ENCODE data around the gene BTBD18. TPM values are rescaled to one million over a fixed set of nuclear protein-coding genes. Genes with fewer than 3 reads are reported as not detected.

BTBD18 gene
- total RNA-seq, 2 donors from 2014 or later: not detected

DNA sequence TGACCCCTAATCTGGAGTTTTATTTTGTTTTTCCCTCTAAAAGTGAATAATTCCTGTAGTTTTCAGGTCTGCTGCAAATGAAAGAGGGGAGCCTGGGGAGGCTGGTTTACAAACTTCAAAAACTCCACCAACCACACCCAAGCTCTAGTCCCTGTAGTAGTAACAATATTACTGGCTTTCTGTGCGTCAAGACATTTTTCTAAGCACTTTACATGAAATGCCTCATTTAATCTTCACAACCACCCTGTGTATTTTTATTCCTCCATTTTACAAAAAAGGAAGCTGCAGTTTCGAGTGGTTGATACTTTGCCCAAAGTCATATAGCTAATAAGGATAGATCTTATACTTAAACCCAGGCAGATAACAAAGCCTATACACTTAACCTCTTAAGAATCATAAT is 33.5 kb upstream of the BTBD18 start:
- Mint-ChIP-seq H3K27ac (peak overlapping the region; percentile 21), H3K27me3 (no peaks in the 10 kb centered on the region), H3K4me1 (peaks cover 11% of the 10 kb centered on the region), H3K4me3 (no peak overlapping the region), H3K36me3 (ENCODE audit: low read depth) (peaks cover 2% of the 10 kb centered on the region)
- no peak for ATAC-seq
- no peaks in the 10 kb centered on the region for H3K9me3 ChIP-seq (ENCODE audit: control insufficient read depth, low read length, poor library complexity, severe bottlenecking)
- no peak for DNase-seq

DNA sequence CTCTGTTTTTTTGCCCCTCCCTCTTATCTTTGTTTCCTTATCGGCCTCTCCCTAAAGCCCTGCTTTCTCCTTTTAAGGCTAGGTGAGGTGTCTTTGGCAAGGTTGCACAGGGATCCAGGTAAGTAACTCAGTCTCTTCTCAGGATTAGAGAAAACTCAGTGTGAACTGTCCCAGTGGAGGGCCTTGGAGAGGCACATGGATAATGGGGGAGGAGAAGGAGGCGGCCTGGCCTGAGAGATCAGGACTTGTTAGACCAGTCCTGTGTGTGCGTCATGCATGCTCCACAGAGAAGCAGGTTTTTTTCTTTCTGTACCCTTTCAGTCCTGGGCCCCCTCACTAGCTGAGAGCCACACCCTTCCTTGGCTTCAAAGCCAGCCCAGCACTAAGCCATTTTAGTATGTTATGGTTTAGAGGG is 29.9 kb upstream of the BTBD18 start:
- ATAC-seq: no peak
- Mint-ChIP-seq H3K4me1 (peaks cover 13% of the 10 kb centered on the region), H3K27ac (peak overlapping the region; percentile 21), H3K4me3 (no peak overlapping the region), H3K27me3 (no peaks in the 10 kb centered on the region), H3K36me3 (ENCODE audit: low read depth) (peaks cover 2% of the 10 kb centered on the region)
- H3K9me3 ChIP-seq (ENCODE audit: control insufficient read depth, low read length, poor library complexity, severe bottlenecking): no peaks in the 10 kb centered on the region
- DNase-seq: no peak

DNA sequence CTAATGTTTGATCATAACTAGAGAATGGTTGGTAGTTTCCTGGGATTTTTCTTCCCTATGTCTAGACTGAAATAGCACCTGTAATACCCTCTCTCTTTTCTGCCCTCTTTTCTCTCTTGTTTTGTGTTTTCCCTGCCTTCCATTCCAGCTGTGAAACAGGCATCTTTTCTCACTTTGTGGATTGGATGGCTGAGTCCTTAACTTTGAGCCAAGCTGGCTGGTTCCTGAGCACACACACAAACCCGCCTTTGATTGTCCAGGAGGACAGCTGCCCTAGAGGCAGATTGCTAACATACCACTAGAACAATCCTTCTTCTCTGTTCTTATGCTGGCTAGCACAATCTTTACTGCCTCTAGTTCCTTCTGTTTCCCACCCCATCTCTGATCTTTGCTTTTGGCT is 27.7 kb upstream of the BTBD18 start:
- Mint-ChIP-seq H3K27me3 (no peaks in the 10 kb centered on the region), H3K4me1 (peaks cover 20% of the 10 kb centered on the region), H3K27ac (peak overlapping the region; percentile 19), H3K36me3 (ENCODE audit: low read depth) (no peaks in the 10 kb centered on the region), H3K4me3 (no peak overlapping the region)
- no peaks in the 10 kb centered on the region for H3K9me3 ChIP-seq (ENCODE audit: control insufficient read depth, low read length, poor library complexity, severe bottlenecking)
- ATAC-seq: no peak
- no peak for DNase-seq

DNA sequence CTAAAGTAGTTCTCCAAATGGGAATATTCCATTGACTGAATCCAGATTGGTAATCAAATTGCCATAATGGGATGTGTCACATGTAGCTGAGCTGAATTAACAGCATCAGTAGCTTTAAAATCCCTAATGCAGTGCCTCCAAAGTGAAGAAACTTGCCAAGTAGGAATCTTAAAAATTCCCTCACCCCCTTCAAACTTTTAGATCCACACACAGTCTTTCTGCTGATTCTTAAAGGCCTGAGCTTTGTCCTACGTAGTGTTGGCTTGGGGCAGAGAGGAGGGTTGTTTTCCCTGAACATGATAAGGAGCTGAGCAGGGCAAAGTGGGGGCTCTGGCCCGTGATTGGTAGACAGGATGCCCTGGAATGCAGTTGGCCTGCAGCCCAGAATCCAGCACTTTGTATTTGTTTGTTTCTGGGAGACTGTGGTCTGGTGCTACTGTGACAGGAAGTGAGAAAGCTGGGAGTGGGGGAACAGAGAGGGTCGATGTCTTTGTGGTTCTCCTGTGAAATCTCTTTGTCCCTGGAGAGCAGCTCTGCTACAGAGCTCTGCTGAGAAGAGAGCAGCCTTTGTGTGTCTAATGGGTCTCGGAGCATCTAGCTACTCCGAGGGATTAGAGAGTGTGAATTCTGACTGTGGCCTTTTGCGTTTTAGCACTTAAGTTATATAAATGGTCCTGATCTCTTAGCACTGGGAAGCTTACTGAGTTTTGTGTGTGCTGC is 26.9 kb upstream of the BTBD18 start:
- peak overlapping the region; percentile 19 for H3K27ac Mint-ChIP-seq
- no peak for ATAC-seq

DNA sequence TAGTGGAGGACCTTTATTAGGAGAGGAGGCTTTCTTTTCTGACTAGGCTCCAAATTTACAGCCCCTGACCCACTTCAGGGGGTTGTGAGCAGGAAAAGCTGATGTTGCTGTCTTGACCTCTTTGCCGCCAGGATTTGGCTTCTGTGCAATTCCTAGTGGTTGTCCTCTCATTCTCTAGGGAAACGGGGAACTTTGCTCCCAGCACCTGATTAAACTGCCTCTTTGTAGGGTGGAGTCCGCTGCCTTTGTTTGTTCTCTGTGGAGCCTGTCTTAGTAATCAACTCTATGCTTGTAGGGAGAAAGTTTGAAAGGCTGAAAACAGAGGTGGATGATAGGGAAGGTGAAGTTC is 26.3 kb upstream of the BTBD18 start:
- Mint-ChIP-seq H3K27ac (no peak overlapping the region), H3K4me3 (no peak overlapping the region), H3K36me3 (ENCODE audit: low read depth) (no peaks in the 10 kb centered on the region), H3K27me3 (no peaks in the 10 kb centered on the region), H3K4me1 (peaks cover 20% of the 10 kb centered on the region)
- H3K9me3 ChIP-seq (ENCODE audit: control insufficient read depth, low read length, poor library complexity, severe bottlenecking): no peaks in the 10 kb centered on the region
- DNase-seq (no peak), ATAC-seq (no peak)

More for the DNA sequence above, 26.9 kb upstream of the BTBD18 start:
- no peak for DNase-seq
- Mint-ChIP-seq H3K4me1 (peaks cover 20% of the 10 kb centered on the region), H3K27me3 (no peaks in the 10 kb centered on the region), H3K36me3 (ENCODE audit: low read depth) (no peaks in the 10 kb centered on the region), H3K4me3 (no peak overlapping the region)
- H3K9me3 ChIP-seq (ENCODE audit: control insufficient read depth, low read length, poor library complexity, severe bottlenecking): no peaks in the 10 kb centered on the region

DNA sequence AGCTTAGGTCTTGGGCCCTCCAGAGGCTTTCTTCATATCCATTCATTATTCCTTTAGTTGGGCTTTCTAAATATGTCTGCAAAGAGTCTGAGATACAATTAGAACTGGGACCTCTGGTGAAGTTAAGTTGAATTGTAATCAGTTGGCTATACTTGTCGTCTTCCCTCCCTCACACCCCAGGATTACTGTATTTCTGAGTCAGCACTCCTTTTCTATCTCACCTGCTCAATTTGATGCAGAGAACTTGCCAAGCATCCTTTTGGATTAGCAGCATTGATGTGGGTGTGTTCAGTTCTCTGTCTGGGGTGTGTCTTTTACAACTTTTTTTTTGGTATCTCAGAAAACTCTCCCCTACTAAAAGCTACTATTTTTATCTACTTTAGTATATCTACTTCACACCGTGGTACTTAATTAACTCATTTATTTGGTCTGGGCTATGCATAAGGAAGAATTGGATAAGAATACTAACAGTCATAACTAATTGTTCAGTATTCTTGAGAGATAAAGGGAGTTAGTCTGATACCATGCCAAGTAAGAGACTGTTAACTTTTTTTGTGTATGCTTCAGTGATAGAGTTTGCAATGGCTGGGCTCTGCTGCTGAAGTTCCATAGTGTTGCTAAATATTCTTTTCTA is 25.1 kb upstream of the BTBD18 start:
- peaks cover 22% of the 10 kb centered on the region for H3K4me1 Mint-ChIP-seq
- H3K27me3 Mint-ChIP-seq: no peaks in the 10 kb centered on the region
- H3K36me3 Mint-ChIP-seq (ENCODE audit: low read depth): no peaks in the 10 kb centered on the region
- no peak for ATAC-seq
- no peak overlapping the region for H3K4me3 Mint-ChIP-seq
- H3K27ac Mint-ChIP-seq: no peak overlapping the region
- DNase-seq: no peak
- no peaks in the 10 kb centered on the region for H3K9me3 ChIP-seq (ENCODE audit: control insufficient read depth, low read length, poor library complexity, severe bottlenecking)

DNA sequence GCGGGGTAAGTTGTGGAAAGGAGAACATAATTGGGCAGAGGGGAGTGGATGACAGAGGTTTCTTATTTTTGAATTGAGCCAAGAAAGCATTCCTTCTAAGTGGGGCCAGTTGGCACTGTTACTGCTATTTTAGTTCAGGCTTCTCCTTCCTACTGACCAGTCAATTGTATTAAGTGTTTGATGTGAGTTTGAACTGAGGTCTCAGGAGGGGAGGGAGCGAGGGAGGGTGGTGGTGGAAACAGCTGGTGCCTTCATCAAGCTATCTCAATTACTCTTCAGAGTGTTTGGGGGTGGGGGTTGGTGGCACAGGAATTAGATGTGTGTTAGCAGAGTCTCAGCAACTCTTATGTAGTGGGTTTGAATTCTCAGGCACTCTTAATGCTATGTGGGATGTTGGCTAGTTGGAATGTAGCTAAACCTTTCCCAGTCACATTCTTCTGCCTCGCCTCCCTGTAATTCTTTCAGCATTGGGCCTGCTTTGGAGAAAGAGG is 24.5 kb upstream of the BTBD18 start:
- DNase-seq: no peak
- Mint-ChIP-seq H3K27me3 (no peaks in the 10 kb centered on the region), H3K4me1 (peaks cover 19% of the 10 kb centered on the region), H3K36me3 (ENCODE audit: low read depth) (peaks cover 2% of the 10 kb centered on the region), H3K4me3 (no peak overlapping the region), H3K27ac (no peak overlapping the region)
- H3K9me3 ChIP-seq (ENCODE audit: control insufficient read depth, low read length, poor library complexity, severe bottlenecking): no peaks in the 10 kb centered on the region
- no peak for ATAC-seq

DNA sequence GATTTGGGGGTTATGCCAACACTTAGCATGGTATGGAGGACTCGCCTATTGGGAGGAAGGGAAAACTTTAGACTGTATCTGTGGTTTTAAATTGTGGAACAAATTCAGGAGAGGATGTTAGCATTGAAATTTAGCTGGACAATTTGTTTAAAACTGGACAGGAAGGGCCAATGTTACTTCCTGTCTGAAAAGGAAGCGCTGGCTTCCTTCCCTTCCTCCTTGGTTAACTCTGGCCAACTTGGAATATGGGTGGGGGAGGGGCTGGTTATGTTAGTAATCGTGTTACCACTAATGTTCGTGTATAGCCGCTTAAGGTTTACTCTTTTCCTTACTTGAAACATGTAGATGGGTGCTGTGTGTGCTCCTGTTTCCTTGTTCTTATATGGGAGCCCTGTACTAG is 23.9 kb upstream of the BTBD18 start:
- DNase-seq (no peak), ATAC-seq (no peak)
- Mint-ChIP-seq H3K4me1 (peaks cover 19% of the 10 kb centered on the region), H3K36me3 (ENCODE audit: low read depth) (peaks cover 2% of the 10 kb centered on the region), H3K4me3 (no peak overlapping the region), H3K27ac (no peak overlapping the region), H3K27me3 (no peaks in the 10 kb centered on the region)
- H3K9me3 ChIP-seq (ENCODE audit: control insufficient read depth, low read length, poor library complexity, severe bottlenecking): no peaks in the 10 kb centered on the region

DNA sequence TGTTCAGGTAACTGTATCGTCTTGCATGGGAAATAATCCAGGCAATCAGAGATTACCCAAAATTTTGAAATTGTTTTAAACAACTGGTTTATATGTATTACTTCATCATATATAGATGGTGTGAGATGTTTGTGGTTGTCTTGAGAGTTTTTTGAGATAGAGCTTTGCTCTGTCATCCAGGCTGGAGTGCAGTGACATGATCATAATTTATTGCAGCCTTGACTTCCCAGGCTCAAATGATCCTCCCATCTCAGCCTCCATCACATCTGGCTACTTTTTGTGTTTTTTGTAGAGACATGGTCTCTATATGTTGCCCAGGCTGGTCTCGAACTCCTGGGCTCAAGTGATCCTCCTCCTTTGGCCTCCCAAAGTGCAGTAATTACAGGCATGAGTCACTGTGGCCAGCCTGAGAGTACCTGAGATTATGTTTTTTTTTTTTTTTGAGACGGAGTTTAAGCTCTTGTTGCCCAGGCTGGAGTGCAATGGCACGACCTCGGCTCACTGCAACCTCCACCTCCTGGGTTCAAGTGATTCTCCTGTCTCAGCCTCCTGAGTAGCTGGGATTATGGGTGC is 21.5 kb upstream of the BTBD18 start:
- DNase-seq (no peak), ATAC-seq (no peak)
- Mint-ChIP-seq H3K4me1 (peaks cover 14% of the 10 kb centered on the region), H3K27me3 (no peaks in the 10 kb centered on the region), H3K4me3 (no peak overlapping the region), H3K36me3 (ENCODE audit: low read depth) (peaks cover 5% of the 10 kb centered on the region), H3K27ac (no peak overlapping the region)
- H3K9me3 ChIP-seq (ENCODE audit: control insufficient read depth, low read length, poor library complexity, severe bottlenecking): no peaks in the 10 kb centered on the region

DNA sequence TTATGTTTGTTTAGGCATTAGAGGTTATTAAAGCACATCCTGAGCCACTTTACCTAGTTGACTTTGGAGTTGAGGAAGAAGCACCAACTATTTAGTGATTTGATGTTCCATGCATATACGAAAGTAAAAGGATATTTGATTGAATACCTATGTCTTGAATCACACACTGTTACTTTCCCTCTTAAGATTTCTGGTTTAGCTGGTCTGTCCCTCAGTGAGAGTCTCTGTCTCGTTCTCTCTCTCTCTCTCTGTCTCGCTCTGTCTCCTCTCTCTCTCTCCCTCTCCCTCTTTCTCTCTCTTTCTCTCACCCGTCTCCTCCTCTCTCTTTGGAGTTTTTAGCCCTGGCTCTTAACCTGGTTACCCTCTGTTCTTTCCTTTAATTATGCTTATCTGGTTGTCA is 20.9 kb upstream of the BTBD18 start:
- Mint-ChIP-seq H3K27me3 (no peaks in the 10 kb centered on the region), H3K27ac (no peak overlapping the region), H3K36me3 (ENCODE audit: low read depth) (peaks cover 5% of the 10 kb centered on the region), H3K4me3 (no peak overlapping the region), H3K4me1 (peaks cover 14% of the 10 kb centered on the region)
- DNase-seq: no peak
- H3K9me3 ChIP-seq (ENCODE audit: control insufficient read depth, low read length, poor library complexity, severe bottlenecking): no peaks in the 10 kb centered on the region
- ATAC-seq: no peak

DNA sequence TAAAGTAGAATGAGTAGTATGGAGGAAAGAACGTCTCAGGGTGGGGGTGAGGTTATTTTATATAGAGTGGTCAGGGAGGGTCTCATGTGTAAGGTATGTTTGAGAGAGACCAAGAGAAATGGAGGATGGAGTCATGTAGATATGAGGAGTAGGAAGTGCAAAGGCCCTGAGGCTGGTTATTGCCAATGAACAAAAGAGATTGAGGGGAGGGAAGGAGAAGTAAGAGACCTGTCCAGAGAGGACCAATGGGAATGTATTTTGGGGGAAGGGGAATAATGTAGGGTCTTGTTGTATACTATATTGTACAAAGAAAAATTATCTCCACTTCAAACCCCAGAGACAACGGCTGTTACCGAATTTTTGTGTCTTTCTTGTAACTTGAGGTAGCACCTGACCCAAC is 19.7 kb upstream of the BTBD18 start:
- ATAC-seq: no peak
- DNase-seq: no peak
- Mint-ChIP-seq H3K27me3 (no peaks in the 10 kb centered on the region), H3K4me3 (no peak overlapping the region), H3K36me3 (ENCODE audit: low read depth) (peaks cover 5% of the 10 kb centered on the region), H3K27ac (no peak overlapping the region), H3K4me1 (peaks cover 14% of the 10 kb centered on the region)
- H3K9me3 ChIP-seq (ENCODE audit: control insufficient read depth, low read length, poor library complexity, severe bottlenecking): no peaks in the 10 kb centered on the region

DNA sequence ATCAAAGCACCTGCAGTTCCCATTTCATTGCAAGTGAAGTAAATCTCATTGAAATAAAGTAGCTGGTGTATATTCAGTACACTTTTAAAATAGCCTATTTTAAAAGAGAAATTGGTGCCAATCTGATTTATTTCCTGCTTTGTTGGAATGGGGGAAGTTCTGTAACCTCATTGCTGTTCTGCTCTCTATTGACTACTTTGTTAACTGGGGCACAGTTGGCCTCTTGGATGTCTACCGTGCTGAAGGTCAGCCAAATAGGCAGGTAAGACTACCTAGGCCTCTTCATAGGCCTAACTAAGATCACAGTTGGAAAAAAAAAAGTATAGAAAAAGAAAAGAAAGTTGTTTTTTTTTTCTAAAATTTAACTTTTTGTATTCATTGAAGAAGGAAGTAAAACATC is 19.2 kb upstream of the BTBD18 start:
- Mint-ChIP-seq H3K4me3 (no peak overlapping the region), H3K36me3 (ENCODE audit: low read depth) (peaks cover 5% of the 10 kb centered on the region), H3K4me1 (peaks cover 13% of the 10 kb centered on the region), H3K27ac (no peak overlapping the region), H3K27me3 (no peaks in the 10 kb centered on the region)
- DNase-seq (no peak), ATAC-seq (no peak)
- no peaks in the 10 kb centered on the region for H3K9me3 ChIP-seq (ENCODE audit: control insufficient read depth, low read length, poor library complexity, severe bottlenecking)

DNA sequence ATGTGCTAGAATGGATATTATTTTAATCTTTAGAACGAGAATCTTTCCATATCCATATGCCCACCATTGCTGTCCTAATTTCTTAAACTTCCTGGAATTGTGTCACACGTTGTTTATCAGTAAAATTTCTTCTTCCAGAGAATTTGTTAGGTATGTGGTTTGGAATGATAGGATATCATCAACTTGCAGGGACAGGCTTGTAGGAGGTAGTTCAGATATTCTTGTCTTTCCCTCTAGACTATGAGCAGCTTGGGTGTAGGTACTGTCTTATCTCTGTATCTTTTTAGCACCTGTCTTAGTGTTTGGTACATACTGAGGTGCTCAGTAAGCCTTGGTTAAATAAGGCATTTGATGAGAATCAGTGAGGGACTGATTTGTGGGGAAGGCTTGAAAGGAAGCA is 13.4 kb upstream of the BTBD18 start:
- Mint-ChIP-seq H3K4me3 (no peak overlapping the region), H3K27me3 (no peaks in the 10 kb centered on the region), H3K4me1 (peaks cover 10% of the 10 kb centered on the region), H3K36me3 (ENCODE audit: low read depth) (peaks cover 3% of the 10 kb centered on the region), H3K27ac (no peak overlapping the region)
- no peaks in the 10 kb centered on the region for H3K9me3 ChIP-seq (ENCODE audit: control insufficient read depth, low read length, poor library complexity, severe bottlenecking)
- no peak for ATAC-seq
- DNase-seq: no peak

DNA sequence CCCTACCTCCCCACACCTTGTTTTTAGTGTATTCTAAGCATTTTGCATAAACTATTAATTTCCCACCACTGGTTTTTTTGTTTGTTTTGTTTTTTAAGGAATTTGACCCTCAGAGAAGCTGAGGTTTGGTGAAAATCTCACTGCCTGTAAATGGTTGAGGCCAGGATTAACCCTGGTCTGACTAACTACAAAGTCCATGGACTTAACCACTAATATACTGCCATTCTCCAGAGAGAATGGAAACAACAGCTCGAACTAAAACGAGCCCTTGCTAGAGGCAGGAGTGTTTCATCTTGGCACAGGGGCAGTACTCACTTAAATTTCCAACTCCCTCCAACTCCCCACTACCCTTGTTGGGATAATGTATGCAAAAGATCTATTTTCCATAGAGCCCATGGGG is 12.9 kb upstream of the BTBD18 start:
- H3K36me3 Mint-ChIP-seq (ENCODE audit: low read depth): peaks cover 3% of the 10 kb centered on the region
- peaks cover 10% of the 10 kb centered on the region for H3K4me1 Mint-ChIP-seq
- no peak overlapping the region for H3K27ac Mint-ChIP-seq
- ATAC-seq: no peak
- no peaks in the 10 kb centered on the region for H3K27me3 Mint-ChIP-seq
- no peaks in the 10 kb centered on the region for H3K9me3 ChIP-seq (ENCODE audit: control insufficient read depth, low read length, poor library complexity, severe bottlenecking)
- H3K4me3 Mint-ChIP-seq: no peak overlapping the region
- no peak for DNase-seq

Measured in T-helper 17 cell (primary cell).